Esophagus muscularis mucosa (tissue), 3 donors: Measurements from ENCODE around the gene TIAL1.
A peak's percentile ranks its signal among the peaks of the same experiment; 100 is the strongest.

Experiments
- CTCF ChIP-seq, 3 experiments: fragments of 200-600 bp in 2 of 3; fragments of 450-650 bp in 1 of 3; sonication (generic) in 2 of 3; IDR thresholded peaks; one replicate each; pipeline ENCODE4 v1.5.1; 2017 to 2019; ENCODE audit warnings: antibody characterized with exemption in 3 of 3, mild to moderate bottlenecking in 2 of 3, moderate library complexity in 1 of 3
- POLR2AphosphoS5 ChIP-seq, 2 donors: sonication (generic); formaldehyde crosslinking; IDR thresholded peaks; one replicate each; pipeline ENCODE4 v1.6.1; 2017; ENCODE audit warnings: antibody characterized with exemption in 2 of 2

GRCh38 chr10:119542357-119542987 lies 54.3 kb downstream of the TIAL1 start, which contains the start of gene RGS10:
- TF ChIP-seq CTCF (IDR thresholded peaks at IDR 0.05) (no peak), POLR2AphosphoS5 (IDR thresholded peaks at IDR 0.05) (peak in 1 of 2 donors; percentile 55)
